ENCODE data around the gene ARID2. TPM values are rescaled to one million over a fixed set of nuclear protein-coding genes. Genes with fewer than 3 reads are reported as not detected.

ARID2 gene
- total and polyA plus RNA-seq, 2 of the 13 experiments (the other 11 are each of a cell fraction or from before 2014, with no cell fraction given): 15.9 to 22.2 TPM

GRCh38 chr12:45727301-45727979 lies 2.1 kb upstream of the ARID2 start (continued):
- TF ChIP-seq ZSCAN30 (CRISPR knock-in tag; IDR thresholded peaks at IDR 0.05) (no peak), MIER2 (CRISPR knock-in tag; IDR thresholded peaks at IDR 0.05) (0 out of 2 replicates have a peak, but pooled peaks have one; percentile 15), ZBTB3 (CRISPR knock-in tag; IDR thresholded peaks at IDR 0.05; ENCODE audit: borderline replicate concordance, low read depth) (no peak), ZNF547 (CRISPR knock-in tag; IDR thresholded peaks at IDR 0.05) (no peak), ZNF615 (CRISPR knock-in tag; IDR thresholded peaks at IDR 0.05; ENCODE audit: borderline replicate concordance) (0 out of 2 replicates have a peak, but pooled peaks have one; percentile 71), ZNF589 (CRISPR knock-in tag; conservative IDR thresholded peaks at IDR 0.05) (no peak), ZNF83 (CRISPR knock-in tag; IDR thresholded peaks at IDR 0.05; ENCODE audit: borderline replicate concordance) (no peak), ZNF543 (CRISPR knock-in tag; IDR thresholded peaks at IDR 0.05) (peak; percentile 40; the same call in 1 of the 2 replicates), ZNF160 (CRISPR knock-in tag; IDR thresholded peaks at IDR 0.05) (peak; percentile 55; the same call in 1 of the 2 replicates), ZNF768 (CRISPR knock-in tag; IDR thresholded peaks at IDR 0.05) (peak; percentile 64; the same call in 1 of the 2 replicates), ELF4 (CRISPR knock-in tag; IDR thresholded peaks at IDR 0.05; ENCODE audit: borderline replicate concordance) (peak; percentile 91), ZNF263 (CRISPR knock-in tag; IDR thresholded peaks at IDR 0.05) (no peak), ZNF709 (CRISPR knock-in tag; IDR thresholded peaks at IDR 0.05) (peak; percentile 78; the same call in 1 of the 2 replicates), ZSCAN5A (CRISPR knock-in tag; IDR thresholded peaks at IDR 0.05; ENCODE audit: borderline replicate concordance) (no peak; the same call in 1 of the 2 replicates), ZNF850 (CRISPR knock-in tag; conservative IDR thresholded peaks at IDR 0.05) (peak; percentile 94; the same call in 1 of the 2 replicates), TOPORS (CRISPR knock-in tag; IDR thresholded peaks at IDR 0.05) (no peak), ZNF350 (CRISPR knock-in tag; IDR thresholded peaks at IDR 0.05; ENCODE audit: borderline replicate concordance, low read depth) (peak; percentile 73), AGO2 (optimal IDR thresholded peaks at IDR 0.05; ENCODE audit: low read depth, low read length) (peak; percentile 61), TCF7L2 (IDR thresholded peaks at IDR 0.05; ENCODE audit: low read depth, low read length) (no peak), AKAP8 (CRISPR knock-in tag; IDR thresholded peaks at IDR 0.05) (0 out of 2 replicates have a peak, but pooled peaks have one; percentile 65), MTF1 (CRISPR knock-in tag; IDR thresholded peaks at IDR 0.05) (no peak), IRF2 (CRISPR knock-in tag; IDR thresholded peaks at IDR 0.05) (peak; percentile 62), TFE3 (CRISPR knock-in tag; IDR thresholded peaks at IDR 0.05) (peak; percentile 31; the same call in 1 of the 2 replicates), HMGXB4 (CRISPR knock-in tag; IDR thresholded peaks at IDR 0.05; ENCODE audit: borderline replicate concordance in 1 of 2, low read depth in 1 of 2) (peak; percentile 61 to 66; a peak in 2 of 4 replicates), THAP8 (CRISPR knock-in tag; IDR thresholded peaks at IDR 0.05; ENCODE audit: borderline replicate concordance) (0 out of 2 replicates have a peak, but pooled peaks have one; percentile 56)

All from HepG2 (cell line).